Cardiac fibroblast (primary cell): ENCODE results near the gene ZDHHC19.
"Not testable (repeated sequence)": the region's sequence is repeated elsewhere in the genome, so short reads cannot be mapped to it uniquely, and the experiment has no call there.

Experiments
- DNase-seq, 2 donors: peaks; one replicate each; pipeline versions ENCODE4 v3.0.0 to v3.0.0-alpha.2; 2010; ENCODE audit warnings: low read depth in 2 of 2
- H3K4me3 ChIP-seq, 2 donors: replicated peaks in 1 of 2; 1 replicate in 1 of 2; 2 replicates in 1 of 2; pipeline ENCODE4 v1.5.1; 2011; ENCODE audit warnings: low read depth in 2 of 2, low read length in 2 of 2, mild to moderate bottlenecking in 2 of 2, moderate library complexity in 1 of 2
- CTCF ChIP-seq: IDR thresholded peaks from one replicate; pipeline ENCODE4 v1.5.1; 2011; ENCODE audit warnings: low read depth, mild to moderate bottlenecking, low read length, inconsistent platforms

Gene ZDHHC19

GRCh38 chr3:196210673-196211556 lies at the start of gene ZDHHC19:
Gene ZDHHC19, minus strand, starts transcription at chr3:196211400. Its CDS starts 85 bp downstream, at chr3:196211315.
- H3K4me3 ChIP-seq: no peak within 1 kb of the TSS
- no peak for DNase-seq
- TF ChIP-seq CTCF: no peak

- no peak for TF ChIP-seq CTCF
- no peak overlapping the region for H3K4me3 ChIP-seq
- no peak for DNase-seq
Measured at GRCh38 chr3:196260784-196261183, 49.6 kb upstream of the ZDHHC19 start.

- TF ChIP-seq CTCF: no peak
- DNase-seq: no peak
- H3K4me3 ChIP-seq: no peak overlapping the region
Measured at GRCh38 chr3:196255776-196256175, 44.6 kb upstream of the ZDHHC19 start.

GRCh38 chr3:196254376-196255283 lies 43.4 kb upstream of the ZDHHC19 start:
- H3K4me3 ChIP-seq: no peak overlapping the region
- TF ChIP-seq CTCF: no peak
- no peak for DNase-seq

GRCh38 chr3:196251918-196252317 lies 40.7 kb upstream of the ZDHHC19 start:
- no peak for DNase-seq
- no peak overlapping the region for H3K4me3 ChIP-seq
- TF ChIP-seq CTCF: no peak

GRCh38 chr3:196246612-196247308 lies 35.6 kb upstream of the ZDHHC19 start:
- peak in 1 of 2 donors; percentile 79 for DNase-seq
- TF ChIP-seq CTCF: no peak
- H3K4me3 ChIP-seq: no peak overlapping the region

- not testable (repeated sequence) for DNase-seq
Measured at GRCh38 chr3:196244166-196244565, 33.0 kb upstream of the ZDHHC19 start.

More at GRCh38 chr3:196244166-196244565, 33.0 kb upstream of the ZDHHC19 start:
- H3K4me3 ChIP-seq: not testable (repeated sequence)
